Measurements from ENCODE around the gene MNT.

The MNT gene

GRCh38 chr17:2394775-2395201, 6.1 kb downstream of the MNT start:
- peaks cover 47% of the 10 kb centered on the region for H3K4me1 ChIP-seq (ENCODE audit: control insufficient read depth, insufficient read depth, low read length)
- H3K27ac ChIP-seq (ENCODE audit: low read depth, low read length) = no peak overlapping the region
- no peak overlapping the region for H3K9ac ChIP-seq (ENCODE audit: low read length)
- H3K4me3 ChIP-seq (ENCODE audit: low read depth, low read length) = 0 out of 2 replicates have a peak overlapping the region, but pooled peaks have one; percentile 54
- no peaks in the 10 kb centered on the region for H3K27me3 ChIP-seq (ENCODE audit: control insufficient read depth, insufficient read depth, low read length)
- no peaks in the 10 kb centered on the region for H3K9me3 ChIP-seq (ENCODE audit: control insufficient read depth, insufficient read depth, low read depth, low read length)
- no peaks in the 10 kb centered on the region for H3K36me3 ChIP-seq (ENCODE audit: control insufficient read depth, insufficient read depth, low read length)

GRCh38 chr17:2393954-2394749, 6.7 kb downstream of the MNT start:
- peaks cover 47% of the 10 kb centered on the region for H3K4me1 ChIP-seq (ENCODE audit: control insufficient read depth, insufficient read depth, low read length)
- H3K36me3 ChIP-seq (ENCODE audit: control insufficient read depth, insufficient read depth, low read length) = no peaks in the 10 kb centered on the region
- H3K27ac ChIP-seq (ENCODE audit: low read depth, low read length) = no peak overlapping the region
- peak overlapping the region; percentile 54 for H3K4me3 ChIP-seq (ENCODE audit: low read depth, low read length)
- no peaks in the 10 kb centered on the region for H3K9me3 ChIP-seq (ENCODE audit: control insufficient read depth, insufficient read depth, low read depth, low read length)
- H3K9ac ChIP-seq (ENCODE audit: low read length) = peak overlapping the region; percentile 52
- no peaks in the 10 kb centered on the region for H3K27me3 ChIP-seq (ENCODE audit: control insufficient read depth, insufficient read depth, low read length)

DNA sequence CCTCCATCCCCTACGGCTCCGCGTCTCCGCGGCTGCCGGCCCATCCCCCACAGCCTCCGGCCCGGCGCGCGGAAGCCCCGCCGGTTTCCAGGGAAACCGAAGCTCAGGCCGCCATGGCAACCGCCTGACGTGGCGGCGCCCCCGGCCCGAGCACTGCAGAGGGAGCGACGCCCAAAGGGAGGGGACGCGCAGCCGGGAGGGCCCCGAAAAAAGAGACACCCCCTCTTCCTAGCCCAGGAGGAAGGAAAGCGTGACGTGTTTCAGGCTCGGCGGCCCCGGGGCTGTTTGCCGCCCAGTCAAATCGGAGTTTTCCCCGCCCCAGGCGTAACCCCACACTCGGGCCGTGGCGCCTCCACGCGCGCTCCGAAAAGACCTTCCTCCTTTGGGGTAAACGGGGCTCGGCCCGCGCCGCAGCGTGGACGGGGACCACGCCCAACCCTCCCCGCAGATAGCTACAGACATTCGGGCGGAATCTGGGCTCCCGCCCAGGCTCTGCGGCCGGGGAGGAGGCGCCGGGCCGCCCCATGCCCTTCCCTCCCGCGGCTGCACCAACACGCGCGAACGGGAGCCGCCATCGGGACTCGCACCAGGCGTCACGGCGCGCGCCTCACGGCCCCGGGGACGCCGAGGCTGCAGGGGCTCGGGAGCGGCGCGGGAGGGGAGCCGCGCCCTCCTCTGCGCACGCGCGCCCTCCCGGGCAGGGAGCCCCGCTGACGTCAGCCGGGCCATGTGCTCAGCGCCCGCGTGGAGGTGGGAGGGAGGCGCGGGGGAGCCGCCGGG, 7.5 kb downstream of the MNT start:
- no peaks in the 10 kb centered on the region for H3K36me3 ChIP-seq (ENCODE audit: control insufficient read depth, insufficient read depth, low read length)

GRCh38 chr17:2392252-2393173, 8.3 kb downstream of the MNT start:
- Histone ChIP-seq H3K27me3 (ENCODE audit: control insufficient read depth, insufficient read depth, low read length) (no peaks in the 10 kb centered on the region), H3K9me3 (ENCODE audit: control insufficient read depth, insufficient read depth, low read depth, low read length) (no peaks in the 10 kb centered on the region), H3K4me1 (ENCODE audit: control insufficient read depth, insufficient read depth, low read length) (peaks cover 36% of the 10 kb centered on the region), H3K9ac (ENCODE audit: low read length) (peak overlapping the region; percentile 73), H3K27ac (ENCODE audit: low read depth, low read length) (peak overlapping the region; percentile 99; the same call in 1 of the 2 replicates), H3K4me3 (ENCODE audit: low read depth, low read length) (peak overlapping the region; percentile 94), H3K36me3 (ENCODE audit: control insufficient read depth, insufficient read depth, low read length) (no peaks in the 10 kb centered on the region)

More for the DNA sequence above, 7.5 kb downstream of the MNT start:
- H3K4me3 ChIP-seq (ENCODE audit: low read depth, low read length) = peak overlapping the region; percentile 94
- H3K27me3 ChIP-seq (ENCODE audit: control insufficient read depth, insufficient read depth, low read length) = no peaks in the 10 kb centered on the region
- peak overlapping the region; percentile 99 for H3K9ac ChIP-seq (ENCODE audit: low read length)
- peaks cover 44% of the 10 kb centered on the region for H3K4me1 ChIP-seq (ENCODE audit: control insufficient read depth, insufficient read depth, low read length)
- H3K27ac ChIP-seq (ENCODE audit: low read depth, low read length) = peak overlapping the region; percentile 99
- no peaks in the 10 kb centered on the region for H3K9me3 ChIP-seq (ENCODE audit: control insufficient read depth, insufficient read depth, low read depth, low read length)

DNA sequence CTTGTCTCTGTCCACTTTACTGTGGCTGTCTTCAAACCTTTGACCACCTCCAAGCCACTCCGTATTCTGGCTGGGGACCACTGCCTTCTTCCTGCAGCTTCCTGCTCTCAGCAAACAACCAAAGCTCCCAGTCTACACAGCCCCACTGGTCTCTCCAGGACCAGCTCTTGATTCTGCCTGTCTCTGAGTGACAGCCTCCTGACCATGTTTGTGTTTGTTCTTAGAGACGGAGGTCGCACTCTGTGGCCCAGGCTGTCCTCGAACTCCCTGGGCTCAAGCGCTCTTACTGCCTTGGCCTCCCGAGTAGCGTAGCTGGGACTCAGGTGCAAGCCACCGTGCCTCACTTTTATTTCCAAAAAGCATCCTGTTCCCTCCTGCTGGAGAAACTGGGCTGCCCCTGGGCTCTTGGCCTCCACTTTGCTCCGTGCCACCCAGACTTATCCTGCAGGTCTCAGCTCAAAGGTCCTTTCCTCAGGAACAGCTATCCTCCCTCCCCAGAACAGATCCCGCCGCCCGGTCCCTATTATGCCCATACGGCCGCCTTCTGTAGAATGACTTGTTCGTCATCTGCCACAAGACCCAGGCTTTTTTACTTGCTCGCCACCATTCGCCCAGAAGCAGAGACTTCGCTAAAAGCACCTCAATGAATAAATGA, 9.1 kb downstream of the MNT start:
- Histone ChIP-seq H3K4me1 (ENCODE audit: control insufficient read depth, insufficient read depth, low read length) (peaks cover 30% of the 10 kb centered on the region), H3K9ac (ENCODE audit: low read length) (peak overlapping the region; percentile 73), H3K36me3 (ENCODE audit: control insufficient read depth, insufficient read depth, low read length) (peaks cover 5% of the 10 kb centered on the region; the same call in 1 of the 2 replicates), H3K4me3 (ENCODE audit: low read depth, low read length) (peak overlapping the region; percentile 94), H3K27me3 (ENCODE audit: control insufficient read depth, insufficient read depth, low read length) (no peaks in the 10 kb centered on the region), H3K9me3 (ENCODE audit: control insufficient read depth, insufficient read depth, low read depth, low read length) (no peaks in the 10 kb centered on the region), H3K27ac (ENCODE audit: low read depth, low read length) (no peak overlapping the region)

DNA sequence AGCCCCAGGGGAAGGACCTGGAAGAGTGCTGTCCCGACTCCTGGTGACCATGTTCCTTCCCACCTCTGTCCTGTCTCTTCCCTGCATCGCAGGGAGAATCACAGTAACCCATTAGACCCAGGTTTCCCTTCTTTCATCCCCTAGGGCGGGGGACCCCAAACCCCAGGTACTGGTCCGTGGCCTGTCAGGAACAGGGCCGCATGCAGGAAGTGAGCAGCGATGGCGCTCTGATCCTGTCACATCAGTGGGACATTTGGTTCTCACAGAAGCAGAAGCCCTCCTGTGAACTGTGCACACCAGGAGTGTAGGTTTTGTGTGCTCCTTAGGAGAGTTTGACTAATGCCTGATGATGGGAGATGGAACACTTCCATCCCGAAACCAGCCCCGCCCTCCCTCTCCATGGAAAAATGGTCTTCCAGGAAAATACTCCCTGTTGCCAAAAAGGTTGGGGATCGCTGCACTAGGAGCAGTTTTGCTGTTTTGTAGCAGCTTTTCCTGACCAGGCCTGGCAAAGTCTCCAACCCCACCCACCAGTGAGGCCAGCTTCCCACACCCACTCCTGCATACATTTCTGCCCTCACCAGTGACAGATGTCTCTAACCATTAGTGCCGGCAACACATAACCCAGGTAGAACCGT, 10.5 kb downstream of the MNT start:
- H3K27ac ChIP-seq (ENCODE audit: low read depth, low read length) = no peak overlapping the region
- peaks cover 5% of the 10 kb centered on the region; the same call in 1 of the 2 replicates for H3K36me3 ChIP-seq (ENCODE audit: control insufficient read depth, insufficient read depth, low read length)
- no peak overlapping the region for H3K9ac ChIP-seq (ENCODE audit: low read length)
- no peaks in the 10 kb centered on the region for H3K9me3 ChIP-seq (ENCODE audit: control insufficient read depth, insufficient read depth, low read depth, low read length)
- peaks cover 20% of the 10 kb centered on the region for H3K4me1 ChIP-seq (ENCODE audit: control insufficient read depth, insufficient read depth, low read length)
- no peaks in the 10 kb centered on the region for H3K27me3 ChIP-seq (ENCODE audit: control insufficient read depth, insufficient read depth, low read length)
- H3K4me3 ChIP-seq (ENCODE audit: low read depth, low read length) = no peak overlapping the region

- Histone ChIP-seq H3K9ac (ENCODE audit: low read length) (no peak overlapping the region), H3K27me3 (ENCODE audit: control insufficient read depth, insufficient read depth, low read length) (no peaks in the 10 kb centered on the region), H3K4me1 (ENCODE audit: control insufficient read depth, insufficient read depth, low read length) (peaks cover 24% of the 10 kb centered on the region), H3K36me3 (ENCODE audit: control insufficient read depth, insufficient read depth, low read length) (peaks cover 5% of the 10 kb centered on the region; the same call in 1 of the 2 replicates), H3K9me3 (ENCODE audit: control insufficient read depth, insufficient read depth, low read depth, low read length) (no peaks in the 10 kb centered on the region), H3K27ac (ENCODE audit: low read depth, low read length) (no peak overlapping the region), H3K4me3 (ENCODE audit: low read depth, low read length) (no peak overlapping the region)
These were observed 12.2 kb downstream of the MNT start for GRCh38 chr17:2388683-2389055.

DNA sequence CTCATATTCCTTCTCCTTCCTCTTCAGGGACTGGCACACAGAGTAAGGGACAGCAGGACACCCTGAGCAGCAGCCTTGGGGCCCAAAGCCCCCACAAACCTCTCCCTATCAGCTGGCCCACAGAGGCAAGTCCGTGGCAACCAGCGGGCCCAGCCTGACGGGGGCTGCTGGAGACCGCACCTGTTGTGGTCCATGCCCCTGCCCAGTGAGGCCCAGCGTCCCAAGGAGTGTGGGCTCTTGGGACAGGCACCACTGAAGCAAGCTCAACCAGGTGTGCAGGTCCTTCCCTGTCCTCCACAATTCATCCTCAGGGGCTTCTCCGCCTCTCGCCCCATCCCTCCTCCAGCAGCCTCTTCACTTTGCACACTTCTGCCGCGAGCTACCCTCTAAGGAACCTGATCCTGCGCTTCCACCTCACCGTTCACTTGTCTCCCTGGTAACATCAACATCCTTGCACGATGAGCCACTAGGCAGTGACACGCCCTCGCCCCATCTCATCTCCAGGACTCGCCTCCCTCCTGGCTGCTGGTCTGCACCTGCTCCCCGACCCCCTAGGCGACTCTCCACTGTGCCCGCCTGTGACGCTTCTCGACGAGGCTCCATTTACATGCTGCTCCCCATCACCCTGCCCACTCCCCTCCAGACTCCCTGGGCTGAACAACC, 12.7 kb downstream of the MNT start:
- Histone ChIP-seq H3K27me3 (ENCODE audit: control insufficient read depth, insufficient read depth, low read length) (no peaks in the 10 kb centered on the region), H3K9me3 (ENCODE audit: control insufficient read depth, insufficient read depth, low read depth, low read length) (no peaks in the 10 kb centered on the region), H3K9ac (ENCODE audit: low read length) (no peak overlapping the region), H3K27ac (ENCODE audit: low read depth, low read length) (no peak overlapping the region), H3K36me3 (ENCODE audit: control insufficient read depth, insufficient read depth, low read length) (peaks cover 5% of the 10 kb centered on the region; the same call in 1 of the 2 replicates), H3K4me3 (ENCODE audit: low read depth, low read length) (no peak overlapping the region), H3K4me1 (ENCODE audit: control insufficient read depth, insufficient read depth, low read length) (peaks cover 28% of the 10 kb centered on the region)

DNA sequence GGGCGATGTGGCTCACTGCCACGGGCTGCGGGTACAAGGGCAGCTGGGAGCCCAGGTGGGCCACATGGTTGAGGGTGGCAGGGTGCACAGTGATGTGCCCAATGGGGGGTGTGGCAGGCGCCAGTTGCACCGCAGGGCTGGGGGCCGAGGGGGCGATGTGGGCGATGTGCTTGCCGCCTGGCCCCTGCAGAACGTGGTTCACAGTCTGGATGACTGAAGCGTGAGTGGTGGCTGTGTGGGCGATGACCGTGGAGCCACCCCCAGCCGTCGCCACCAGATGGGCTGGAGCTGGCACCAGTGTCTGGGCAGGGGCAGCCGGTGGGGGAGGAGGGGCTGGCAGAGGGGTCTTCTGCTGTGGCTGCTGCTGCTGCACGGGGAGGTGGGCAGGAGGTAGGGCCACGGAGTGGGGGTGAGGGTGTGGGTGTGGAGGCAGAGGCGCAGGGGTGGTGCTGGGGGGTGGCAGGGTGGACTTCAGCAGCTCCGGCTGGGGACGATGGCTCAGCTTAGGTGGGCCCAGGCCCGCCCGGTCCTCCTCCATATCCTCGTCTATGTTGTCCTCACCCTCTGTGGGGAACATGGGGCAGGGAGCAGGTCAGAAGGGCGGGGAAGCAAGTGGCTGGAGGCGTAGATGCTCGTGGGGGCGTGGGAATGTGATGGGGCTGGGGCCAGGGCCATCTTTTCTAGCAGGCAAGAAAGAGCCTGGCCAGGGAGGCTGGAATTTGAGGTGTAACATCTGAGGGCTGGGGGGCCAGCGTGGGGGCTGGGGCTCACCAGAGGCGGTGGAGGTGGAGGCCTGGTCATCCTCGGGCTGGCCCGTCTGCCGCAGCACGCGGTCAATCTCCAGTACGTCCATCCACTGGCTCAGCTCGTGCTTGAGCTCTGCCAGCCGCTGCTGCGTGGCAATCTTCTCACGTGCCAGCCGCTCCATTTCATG, 13.5 kb downstream of the MNT start:
- Histone ChIP-seq H3K9ac (ENCODE audit: low read length) (no peak overlapping the region), H3K27me3 (ENCODE audit: control insufficient read depth, insufficient read depth, low read length) (no peaks in the 10 kb centered on the region), H3K27ac (ENCODE audit: low read depth, low read length) (no peak overlapping the region), H3K4me1 (ENCODE audit: control insufficient read depth, insufficient read depth, low read length) (peaks cover 27% of the 10 kb centered on the region), H3K36me3 (ENCODE audit: control insufficient read depth, insufficient read depth, low read length) (peaks cover 5% of the 10 kb centered on the region; the same call in 1 of the 2 replicates), H3K4me3 (ENCODE audit: low read depth, low read length) (no peak overlapping the region), H3K9me3 (ENCODE audit: control insufficient read depth, insufficient read depth, low read depth, low read length) (no peaks in the 10 kb centered on the region)
